Measurements from ENCODE around the gene RALGDS.

RALGDS gene

DNA sequence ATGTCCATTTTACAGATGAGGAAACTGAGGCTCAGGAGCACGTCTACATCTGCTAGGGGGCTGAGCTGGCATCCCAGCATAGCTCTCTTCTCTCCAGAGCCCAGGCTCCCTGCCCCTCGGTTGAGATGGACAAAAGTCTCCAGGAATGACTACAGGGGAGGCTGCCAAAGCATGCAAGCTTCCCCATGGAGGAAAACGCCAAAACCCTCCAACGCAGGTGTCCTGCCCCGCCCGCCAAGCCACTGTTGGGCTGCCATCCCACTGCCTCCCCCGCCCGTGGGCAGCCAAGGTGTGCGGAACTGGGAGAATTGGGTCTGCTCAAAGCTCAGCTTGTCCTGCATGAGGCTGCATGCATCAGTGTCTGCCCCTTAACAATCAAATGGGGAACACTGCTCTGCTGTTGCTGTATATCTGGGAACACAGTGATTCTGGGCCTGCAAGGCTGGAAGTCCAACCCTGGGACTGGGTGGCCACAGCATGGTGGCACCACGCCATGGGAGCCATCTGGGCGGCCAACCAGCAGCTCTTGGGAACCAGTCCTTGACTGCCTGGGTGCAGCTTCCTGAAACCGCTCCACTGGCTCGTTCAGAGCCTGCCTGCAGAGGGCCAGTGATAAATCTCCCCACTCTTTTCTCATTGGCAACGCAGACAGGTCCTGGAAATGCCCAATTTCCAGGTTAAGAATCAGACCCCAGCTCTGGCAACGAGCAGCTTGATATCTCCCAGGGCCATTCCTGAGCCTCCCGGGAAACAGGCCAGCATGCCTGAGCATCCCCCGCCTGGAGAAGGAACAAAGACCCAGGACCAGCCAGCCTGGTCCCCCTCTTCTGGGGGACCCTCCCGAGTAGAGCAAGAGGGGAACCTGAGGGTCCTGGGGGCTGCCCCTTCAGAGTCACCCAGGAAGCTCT, 3.5 kb downstream of the RALGDS start:
- no peak for DNase-seq (ENCODE audit: low spot score)
- TF ChIP-seq, protein P1, sequence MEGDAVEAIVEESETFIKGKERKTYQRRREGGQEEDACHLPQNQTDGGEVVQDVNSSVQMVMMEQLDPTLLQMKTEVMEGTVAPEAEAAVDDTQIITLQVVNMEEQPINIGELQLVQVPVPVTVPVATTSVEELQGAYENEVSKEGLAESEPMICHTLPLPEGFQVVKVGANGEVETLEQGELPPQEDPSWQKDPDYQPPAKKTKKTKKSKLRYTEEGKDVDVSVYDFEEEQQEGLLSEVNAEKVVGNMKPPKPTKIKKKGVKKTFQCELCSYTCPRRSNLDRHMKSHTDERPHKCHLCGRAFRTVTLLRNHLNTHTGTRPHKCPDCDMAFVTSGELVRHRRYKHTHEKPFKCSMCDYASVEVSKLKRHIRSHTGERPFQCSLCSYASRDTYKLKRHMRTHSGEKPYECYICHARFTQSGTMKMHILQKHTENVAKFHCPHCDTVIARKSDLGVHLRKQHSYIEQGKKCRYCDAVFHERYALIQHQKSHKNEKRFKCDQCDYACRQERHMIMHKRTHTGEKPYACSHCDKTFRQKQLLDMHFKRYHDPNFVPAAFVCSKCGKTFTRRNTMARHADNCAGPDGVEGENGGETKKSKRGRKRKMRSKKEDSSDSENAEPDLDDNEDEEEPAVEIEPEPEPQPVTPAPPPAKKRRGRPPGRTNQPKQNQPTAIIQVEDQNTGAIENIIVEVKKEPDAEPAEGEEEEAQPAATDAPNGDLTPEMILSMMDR (IDR thresholded peaks at IDR 0.05; ENCODE audit: poor library complexity, severe bottlenecking) = no peak
- Histone ChIP-seq H3K36me3 (ENCODE audit: low read depth) (no peaks in the 10 kb centered on the region), H3K4me3 (ENCODE audit: severe bottlenecking) (no peak overlapping the region), H3K27me3 (ENCODE audit: insufficient read depth, poor library complexity, severe bottlenecking) (no peaks in the 10 kb centered on the region), H3K27ac (ENCODE audit: poor library complexity, severe bottlenecking) (no peak overlapping the region), H3K4me1 (ENCODE audit: insufficient read depth, poor library complexity, severe bottlenecking) (no peaks in the 10 kb centered on the region), H3K9me3 (ENCODE audit: severe bottlenecking) (no peaks in the 10 kb centered on the region)
- ATAC-seq (ENCODE audit: low read depth) = no peak

DNA sequence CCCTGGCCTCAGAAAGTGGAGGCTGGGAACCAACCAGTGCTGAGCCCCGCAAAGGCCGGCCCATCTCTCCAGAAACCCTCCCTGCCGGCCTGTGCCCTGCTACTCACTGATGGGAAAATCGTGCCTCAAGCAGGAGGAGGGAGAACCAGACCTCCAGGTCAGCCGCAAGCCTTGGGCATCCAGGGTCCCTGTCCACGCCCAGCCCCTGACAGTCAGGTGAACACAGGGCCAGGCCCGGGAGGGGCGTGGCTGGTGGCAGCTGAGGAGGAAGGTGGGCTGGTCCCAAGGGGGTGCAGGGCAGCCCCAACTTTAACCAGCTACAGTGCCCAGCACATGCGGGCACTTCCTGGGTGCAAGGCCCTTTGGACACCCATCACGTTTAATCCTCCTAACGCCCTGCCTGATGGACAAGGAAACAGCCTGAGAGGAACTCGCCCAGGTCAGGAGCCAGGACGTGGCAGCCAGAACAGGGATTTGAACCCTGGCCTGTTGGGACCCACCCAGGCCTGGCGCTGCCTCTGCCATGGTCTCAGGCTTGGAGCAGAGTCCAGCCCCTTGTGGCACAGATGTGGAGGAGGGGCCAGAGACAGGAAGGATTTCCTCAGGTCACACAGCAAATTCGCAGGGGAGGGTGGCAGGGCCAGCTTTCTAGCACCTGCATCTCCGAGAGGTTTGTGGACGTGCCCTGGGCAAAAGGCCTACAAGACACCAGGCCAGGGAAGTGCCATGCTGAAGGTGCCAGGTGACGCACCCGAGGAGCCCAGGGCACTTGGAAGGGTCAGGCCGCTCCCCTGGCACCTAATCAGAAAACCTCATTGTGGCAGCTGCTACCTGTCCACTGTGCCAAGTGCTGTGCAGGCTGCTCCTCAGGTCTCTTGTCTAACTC, 4.5 kb downstream of the RALGDS start:
- no peaks in the 10 kb centered on the region for H3K9me3 ChIP-seq (ENCODE audit: severe bottlenecking)
- DNase-seq (ENCODE audit: low spot score) = no peak
- H3K4me1 ChIP-seq (ENCODE audit: insufficient read depth, poor library complexity, severe bottlenecking) = no peaks in the 10 kb centered on the region
- no peak overlapping the region for H3K4me3 ChIP-seq (ENCODE audit: severe bottlenecking)
- TF ChIP-seq, protein P1 (IDR thresholded peaks at IDR 0.05; ENCODE audit: poor library complexity, severe bottlenecking) = no peak
- no peaks in the 10 kb centered on the region for H3K36me3 ChIP-seq (ENCODE audit: low read depth)
- H3K27me3 ChIP-seq (ENCODE audit: insufficient read depth, poor library complexity, severe bottlenecking) = no peaks in the 10 kb centered on the region
- ATAC-seq (ENCODE audit: low read depth) = no peak
- H3K27ac ChIP-seq (ENCODE audit: poor library complexity, severe bottlenecking) = no peak overlapping the region

DNA sequence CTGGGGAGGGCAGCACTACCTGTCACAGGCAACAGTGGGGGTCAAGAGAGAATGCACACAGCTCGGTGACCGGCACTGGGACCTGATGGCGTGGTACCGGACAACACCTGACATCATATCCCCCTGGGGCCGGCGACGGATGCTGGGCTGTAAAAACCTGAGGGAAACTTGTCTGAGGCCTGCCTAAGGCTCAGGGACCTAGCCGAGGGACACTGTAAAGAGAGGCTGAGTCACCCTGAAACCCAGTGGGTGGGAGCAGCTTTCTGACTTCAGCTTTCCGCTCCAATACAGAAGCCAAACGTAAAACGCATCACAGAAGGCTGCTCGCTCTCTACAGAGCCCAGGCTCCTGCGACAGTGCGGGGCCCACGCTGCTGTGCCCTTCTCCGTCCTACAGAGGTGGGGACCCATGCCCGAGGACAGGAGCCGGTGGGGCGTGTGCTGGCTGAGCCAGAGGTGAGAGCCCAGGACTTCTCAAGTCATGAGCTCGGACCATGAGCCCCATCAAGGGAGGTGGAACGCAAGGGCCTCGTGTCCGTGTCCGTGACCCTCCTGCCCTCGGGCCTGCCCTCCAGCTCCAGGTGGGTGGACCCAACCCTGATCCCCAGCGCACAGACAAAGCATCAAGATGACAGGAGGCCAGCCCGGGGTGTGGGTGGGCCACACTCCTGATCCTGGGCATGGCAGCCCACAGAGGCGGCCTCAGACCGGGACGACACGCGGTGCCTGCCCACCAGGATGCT, 5.3 kb downstream of the RALGDS start:
- no peak overlapping the region for H3K4me3 ChIP-seq (ENCODE audit: severe bottlenecking)
- H3K4me1 ChIP-seq (ENCODE audit: insufficient read depth, poor library complexity, severe bottlenecking) = no peaks in the 10 kb centered on the region
- TF ChIP-seq, protein P1 (IDR thresholded peaks at IDR 0.05; ENCODE audit: poor library complexity, severe bottlenecking) = no peak
- no peak for DNase-seq (ENCODE audit: low spot score)
- H3K9me3 ChIP-seq (ENCODE audit: severe bottlenecking) = no peaks in the 10 kb centered on the region
- H3K36me3 ChIP-seq (ENCODE audit: low read depth) = no peaks in the 10 kb centered on the region
- no peak for ATAC-seq (ENCODE audit: low read depth)
- H3K27me3 ChIP-seq (ENCODE audit: insufficient read depth, poor library complexity, severe bottlenecking) = no peaks in the 10 kb centered on the region
- no peak overlapping the region for H3K27ac ChIP-seq (ENCODE audit: poor library complexity, severe bottlenecking)

DNA sequence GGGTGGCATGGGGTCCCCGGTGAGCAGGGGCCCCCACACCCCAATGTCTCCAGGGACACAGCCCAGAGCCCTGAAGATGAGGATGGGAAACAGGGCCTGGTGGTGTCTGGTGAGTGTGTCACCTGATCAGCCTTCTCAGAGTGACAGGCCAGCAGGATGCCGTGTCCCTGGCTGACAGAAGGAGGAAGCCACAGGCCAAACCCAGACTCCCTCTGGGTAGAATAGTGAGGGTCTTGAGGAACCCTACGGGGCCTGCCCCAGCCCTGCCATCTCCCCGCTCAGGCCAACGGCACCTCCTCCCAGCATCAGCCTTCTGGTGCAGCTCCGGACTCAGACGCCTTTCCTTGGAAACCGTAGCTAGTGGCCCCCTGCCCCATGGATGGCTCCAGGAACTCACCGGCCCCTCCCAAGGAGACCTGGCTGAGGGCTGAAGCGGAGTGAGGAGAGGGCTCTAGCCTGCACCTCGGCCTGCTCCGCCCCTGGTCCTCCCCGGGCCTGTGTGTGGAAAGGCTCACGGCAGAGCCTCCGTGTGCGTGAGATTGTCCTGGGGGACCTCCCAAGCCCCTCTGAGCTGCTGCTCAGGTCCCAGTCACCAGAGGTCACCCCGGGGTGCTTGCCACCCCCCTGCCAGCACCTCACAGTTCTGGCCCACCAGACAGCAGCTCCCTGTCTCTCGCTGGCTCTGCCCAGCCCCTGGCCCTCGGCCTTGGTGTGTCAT, 6.0 kb downstream of the RALGDS start:
- H3K4me1 ChIP-seq (ENCODE audit: insufficient read depth, poor library complexity, severe bottlenecking) = no peaks in the 10 kb centered on the region
- no peaks in the 10 kb centered on the region for H3K9me3 ChIP-seq (ENCODE audit: severe bottlenecking)
- peak; percentile 48 for DNase-seq (ENCODE audit: low spot score)
- no peaks in the 10 kb centered on the region for H3K27me3 ChIP-seq (ENCODE audit: insufficient read depth, poor library complexity, severe bottlenecking)
- TF ChIP-seq, protein P1 (IDR thresholded peaks at IDR 0.05; ENCODE audit: poor library complexity, severe bottlenecking) = no peak
- H3K27ac ChIP-seq (ENCODE audit: poor library complexity, severe bottlenecking) = no peak overlapping the region
- no peak overlapping the region for H3K4me3 ChIP-seq (ENCODE audit: severe bottlenecking)
- peaks cover 6% of the 10 kb centered on the region; the same call in 1 of the 2 replicates for H3K36me3 ChIP-seq (ENCODE audit: low read depth)
- no peak; the same call in 2 of the 3 replicates for ATAC-seq (ENCODE audit: low read depth)

All from RWPE2 (cell line).